NOMO-1 treated with dmso at 0.1 percent for 144 hours (cell line): Measurements from ENCODE around the gene C3.
"Not testable (repeated sequence)": the region's sequence is repeated elsewhere in the genome, so short reads cannot be mapped to it uniquely, and the experiment has no call there.

ENCODE experiments used
- DNase-seq: peaks from one replicate; lab custom pipeline; 2025; ENCODE audit not compliant: unreplicated experiment; lab: John Stamatoyannopoulos, UW

Gene C3

GRCh38 chr19:6693056-6693471 lies 27.4 kb downstream of the C3 start:
- DNase-seq = no peak

- DNase-seq = no peak
Measured at GRCh38 chr19:6692027-6692426, 28.4 kb downstream of the C3 start.

- DNase-seq = no peak
Measured at GRCh38 chr19:6691342-6691741, 29.1 kb downstream of the C3 start.

DNA sequence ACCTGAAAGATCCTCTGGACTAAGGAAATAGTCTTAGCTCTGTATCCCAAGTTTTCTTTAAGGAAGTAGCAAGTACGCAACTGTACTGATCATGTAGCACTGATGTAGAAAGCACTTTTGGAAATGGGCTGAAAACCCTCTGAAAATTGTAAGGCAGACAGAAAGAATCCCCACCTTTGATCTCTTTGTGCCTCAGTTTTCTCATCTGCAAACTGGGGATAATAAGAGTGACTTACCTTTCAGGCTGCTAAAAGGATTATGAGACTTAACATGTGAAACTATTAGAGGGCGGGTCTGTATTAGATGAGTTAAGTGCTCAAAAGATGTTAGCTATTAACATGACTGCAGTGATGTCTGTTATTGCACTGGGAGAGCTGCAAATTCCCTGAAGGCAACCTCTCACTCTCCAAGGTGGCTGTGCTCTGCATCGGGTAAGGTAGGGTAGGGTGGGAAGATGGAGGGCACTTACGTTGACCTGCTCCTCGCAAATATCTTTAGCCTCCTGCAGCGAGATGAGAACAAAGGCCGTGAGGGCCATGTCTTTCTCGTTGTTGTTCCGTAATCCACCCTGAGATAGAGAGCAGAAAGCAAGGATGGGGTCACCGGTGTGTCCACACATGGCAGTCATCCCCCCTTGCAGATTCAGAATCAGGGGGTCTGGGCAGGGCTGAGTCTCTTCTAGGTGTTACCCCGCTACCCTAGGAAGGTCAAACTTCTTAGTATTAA lies 30.1 kb downstream of the C3 start:
- no peak for DNase-seq

DNA sequence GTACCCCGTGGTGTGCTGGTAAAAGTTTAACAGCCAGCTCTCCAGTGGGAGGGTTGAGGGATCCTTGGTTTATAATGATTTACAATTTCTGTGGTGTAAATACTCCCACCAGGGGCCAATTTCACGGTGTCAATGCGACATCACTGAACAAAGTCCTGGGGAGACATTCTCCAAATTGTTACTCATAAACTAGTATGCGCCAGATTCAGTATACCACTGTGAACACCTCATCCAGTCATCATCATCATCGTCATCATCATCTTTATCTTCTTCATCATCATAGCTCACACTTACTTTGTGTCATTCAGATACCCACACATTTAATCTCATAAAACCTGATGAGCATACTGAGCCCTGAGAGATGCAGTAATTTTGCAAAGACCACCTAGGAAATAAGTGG lies 33.3 kb downstream of the C3 start:
- no peak for DNase-seq

DNA sequence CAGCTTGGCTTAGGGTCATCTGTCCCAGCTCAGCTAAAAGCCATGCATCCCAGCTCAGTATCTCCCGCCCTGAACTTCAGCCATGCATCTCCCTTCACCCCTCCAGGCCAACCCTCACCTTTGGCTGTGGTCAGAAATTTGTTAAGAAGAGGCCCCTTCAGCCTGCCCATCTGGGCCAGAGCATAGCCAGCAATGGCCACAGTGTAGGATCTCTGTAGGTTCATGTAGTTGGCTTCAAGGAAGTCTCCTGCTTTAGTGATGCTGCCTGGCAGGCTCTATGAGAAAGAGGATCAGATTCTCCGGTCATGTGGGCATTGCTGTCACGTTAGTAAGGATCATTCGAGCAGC lies 33.8 kb downstream of the C3 start:
- no peak for DNase-seq

GRCh38 chr19:6685962-6686627 lies 34.4 kb downstream of the C3 start:
- DNase-seq = peak; percentile 55

- DNase-seq = no peak
Measured at GRCh38 chr19:6685482-6685881, 35.0 kb downstream of the C3 start.

DNA sequence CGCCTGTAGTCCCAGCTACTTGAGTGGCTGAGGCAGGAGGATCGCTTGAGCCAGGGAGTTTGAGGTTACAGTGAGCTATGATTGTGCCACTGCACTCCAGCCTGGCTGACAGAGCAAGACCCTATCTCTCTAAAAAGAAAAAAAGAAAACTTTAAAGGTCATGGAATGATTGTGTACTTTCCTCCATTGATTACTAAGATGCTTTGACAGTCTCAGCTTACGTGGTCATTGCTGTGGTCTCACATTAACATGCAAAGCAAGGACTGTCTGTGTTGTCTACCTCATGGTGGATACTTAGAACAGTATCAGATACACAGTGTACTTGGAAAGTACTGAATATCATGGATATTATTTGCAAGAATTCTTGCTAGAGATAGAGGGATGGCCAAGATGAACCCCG lies 36.5 kb downstream of the C3 start:
- no peak for DNase-seq

- no peak for DNase-seq
Measured at GRCh38 chr19:6682607-6683128, 37.8 kb downstream of the C3 start.

DNA sequence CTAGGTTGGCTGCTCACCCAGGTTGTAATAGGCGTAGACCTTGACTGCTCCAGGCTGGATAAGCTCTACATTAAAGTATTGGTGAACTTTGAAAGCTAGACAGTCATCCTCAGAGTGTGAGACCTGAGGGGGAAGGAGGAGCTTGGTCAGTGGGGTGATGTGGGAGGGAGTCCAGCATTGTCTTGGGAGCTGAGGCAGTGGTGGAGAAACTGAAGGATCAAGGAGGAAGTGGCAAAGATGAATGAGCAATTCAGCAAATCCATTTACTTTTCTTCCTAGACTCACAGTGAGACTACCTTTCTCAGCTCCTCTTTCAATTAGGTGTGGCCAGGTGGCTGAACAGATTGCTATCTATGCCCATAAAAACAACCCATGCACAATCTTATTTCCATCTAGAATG lies 40.3 kb downstream of the C3 start:
- DNase-seq = no peak

GRCh38 chr19:6679139-6679538 lies 41.3 kb downstream of the C3 start:
- no peak for DNase-seq

DNA sequence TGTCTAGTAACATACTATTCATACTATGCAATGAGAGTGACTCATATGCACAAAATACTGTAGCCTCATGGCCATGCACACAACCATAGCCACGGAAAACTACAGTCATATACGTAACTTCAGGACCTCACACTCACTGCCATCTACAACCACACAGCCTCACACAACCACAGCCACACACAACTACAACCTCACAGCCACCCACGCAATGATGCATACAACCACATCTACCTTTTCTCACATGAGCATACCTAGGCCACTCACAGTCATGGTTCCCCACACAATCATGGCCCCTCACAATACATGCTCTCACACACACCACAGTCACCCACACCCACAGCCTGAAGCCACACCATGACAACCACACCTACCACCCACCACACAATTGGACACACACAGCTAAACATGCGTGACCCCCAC lies 41.8 kb downstream of the C3 start:
- no peak for DNase-seq

DNA sequence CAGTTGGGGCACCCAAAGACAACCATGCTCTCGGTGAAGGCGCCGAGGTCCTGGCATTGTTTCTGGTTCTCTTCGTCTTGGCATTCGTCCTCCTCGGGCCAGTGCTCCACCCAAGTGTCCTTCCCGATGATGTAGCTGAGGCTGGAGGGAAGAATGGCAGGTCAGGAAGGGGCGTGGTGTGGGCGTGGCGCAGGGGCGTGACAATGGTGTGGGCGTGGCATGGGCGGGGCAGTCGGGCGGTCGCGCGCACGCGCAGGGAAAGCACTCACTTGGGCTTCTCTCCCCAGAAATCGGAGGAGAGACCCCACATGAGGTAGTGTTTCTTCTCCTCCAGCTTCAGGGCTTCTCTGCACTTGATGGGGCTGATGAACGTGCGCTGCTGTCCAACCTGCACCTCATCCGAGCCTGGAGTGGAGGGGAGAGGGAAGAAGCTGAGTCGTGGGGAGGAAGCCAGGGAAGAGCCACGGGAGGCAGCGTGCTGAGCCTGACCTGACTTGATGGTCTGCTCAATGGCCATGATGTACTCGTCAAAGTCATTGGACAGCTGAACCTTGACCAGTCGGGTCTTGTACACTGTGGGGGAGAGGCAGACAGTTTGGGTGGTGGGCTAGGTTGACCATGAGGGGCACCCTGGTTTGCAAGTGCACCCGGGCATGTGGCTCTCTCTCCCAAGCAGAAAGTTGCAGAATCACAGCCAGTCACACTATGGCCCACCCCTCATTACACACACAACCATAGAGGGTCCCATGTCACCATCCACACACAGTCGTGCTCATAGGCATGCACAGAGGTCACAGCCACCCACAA lies 42.4 kb downstream of the C3 start:
- DNase-seq = no peak

DNA sequence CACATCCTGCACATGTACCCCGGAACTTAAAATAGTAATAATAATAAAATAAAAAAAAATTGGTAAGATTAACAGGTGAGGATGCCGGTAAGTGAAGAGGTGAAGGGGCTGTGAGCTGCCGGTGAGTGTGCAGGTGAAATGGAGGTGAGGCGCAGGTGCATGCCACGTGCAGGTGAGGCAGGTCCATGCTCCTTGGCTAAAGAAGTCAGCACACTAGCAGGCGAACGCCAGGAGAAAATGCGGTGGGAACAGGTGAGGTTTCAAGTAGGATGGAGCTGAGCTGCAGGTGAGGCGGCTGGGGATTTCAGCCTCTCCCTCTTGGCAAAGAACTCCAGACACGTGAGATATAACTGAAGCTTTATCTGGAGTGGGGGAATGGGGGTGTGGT lies 43.0 kb downstream of the C3 start:
- no peak for DNase-seq

- no peak for DNase-seq
Measured at GRCh38 chr19:6676288-6676687, 44.2 kb downstream of the C3 start.

DNA sequence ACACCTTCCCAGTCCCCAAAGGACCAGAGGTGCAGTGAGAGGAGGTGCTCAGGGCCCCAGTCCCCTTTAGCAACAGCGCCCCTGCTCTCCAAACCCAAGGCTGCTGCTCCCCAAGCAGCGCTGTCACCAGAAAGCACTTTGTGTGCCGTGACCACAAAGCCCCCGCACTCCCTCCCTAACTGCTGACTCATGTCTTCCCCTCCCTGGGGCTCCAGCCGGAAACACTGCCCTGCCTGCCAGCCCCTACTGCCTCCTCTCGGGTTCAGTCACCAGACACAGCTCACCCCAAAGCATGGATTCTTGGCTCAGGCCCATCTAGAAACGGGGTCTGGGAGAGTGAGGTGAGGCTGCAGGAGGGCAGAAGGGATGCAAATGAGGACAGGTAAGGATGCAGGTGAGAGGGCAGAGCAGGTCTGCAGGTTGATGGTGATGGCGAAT lies 45.6 kb downstream of the C3 start:
- peak; percentile 88 for DNase-seq

GRCh38 chr19:6674408-6674807 lies 46.0 kb downstream of the C3 start:
- DNase-seq = not testable (repeated sequence)

DNA sequence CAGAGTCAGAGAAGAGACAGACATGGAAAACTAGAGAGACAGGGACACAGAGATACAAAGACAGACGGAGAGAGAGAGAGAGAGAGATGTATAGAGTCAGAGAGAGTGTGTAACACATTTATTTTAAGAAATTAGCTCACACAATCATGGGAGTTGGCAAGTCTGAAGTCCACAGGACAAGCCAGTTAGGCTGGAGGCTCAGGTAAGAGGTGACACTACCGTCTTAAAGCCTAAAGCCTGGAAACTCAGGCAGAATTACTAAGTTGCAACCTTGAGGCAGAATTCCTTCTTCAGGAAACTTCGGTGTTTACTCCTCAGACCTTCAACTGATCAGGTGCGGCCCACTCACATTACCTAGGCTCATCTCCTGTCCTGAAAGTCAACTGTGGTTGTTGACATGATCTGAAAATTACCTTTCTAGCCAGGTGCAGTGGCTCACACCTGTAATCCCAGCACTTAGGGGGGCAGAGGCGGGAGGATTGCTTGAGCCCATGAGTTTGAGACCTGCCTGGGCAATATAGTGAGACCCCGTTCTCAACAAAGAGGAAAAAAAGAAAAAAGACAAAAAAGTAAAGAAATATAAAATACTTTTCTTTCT lies 47.7 kb downstream of the C3 start:
- DNase-seq = no peak

GRCh38 chr19:6671960-6672359 lies 48.5 kb downstream of the C3 start:
- DNase-seq = no peak

DNA sequence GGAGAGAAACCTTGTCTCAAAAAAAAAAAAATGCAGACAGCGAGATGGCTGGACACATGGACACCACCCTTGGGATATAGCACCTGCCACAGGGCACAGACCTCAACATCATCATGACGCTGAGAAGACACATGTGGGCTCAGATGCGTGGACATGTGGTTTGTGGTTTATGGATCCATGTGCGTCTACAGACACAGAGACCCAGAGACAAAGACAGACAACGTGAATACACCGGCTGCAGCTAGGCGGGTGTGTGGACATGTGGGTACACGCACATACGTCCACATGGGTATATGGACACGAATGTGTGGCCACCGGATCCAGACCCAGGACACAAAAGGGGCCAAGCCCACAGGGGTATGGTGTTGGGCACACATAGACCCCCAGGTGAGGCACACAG lies 51.8 kb downstream of the C3 start:
- DNase-seq = no peak
